ENCODE results near the gene GOLGA1.
"Not testable (repeated sequence)": the region's sequence is repeated elsewhere in the genome, so short reads cannot be mapped to it uniquely, and the experiment has no call there.

GRCh38 chr9:124838132-124838531 is 102.8 kb downstream of the GOLGA1 start:
- not testable (repeated sequence) for TF ChIP-seq CTCF (IDR thresholded peaks at IDR 0.05; ENCODE audit: low read length); EZH2 (optimal IDR thresholded peaks at IDR 0.05; ENCODE audit: low read depth, low read length)
